ENCODE results near the gene KRT15.

Gene KRT15

DNA sequence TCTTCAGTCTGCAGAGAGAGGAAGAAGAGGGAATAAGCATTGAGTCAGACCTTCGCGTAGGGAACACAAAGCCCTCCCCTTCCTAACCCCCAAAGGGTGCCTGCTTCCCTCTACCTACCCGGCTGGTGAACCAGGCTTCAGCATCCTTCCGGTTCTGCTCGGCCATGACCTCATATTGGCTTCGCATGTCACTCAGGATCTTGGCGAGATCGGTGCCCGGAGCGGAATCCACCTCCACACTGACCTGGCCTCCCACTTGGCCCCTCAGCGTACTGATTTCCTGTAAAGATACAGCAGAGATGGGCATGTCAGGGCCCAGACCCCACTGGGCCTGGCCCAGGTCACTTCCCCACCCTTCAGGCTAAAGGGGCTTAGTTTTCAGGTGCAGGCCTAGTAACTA is 5.6 kb upstream of the KRT15 start:
- H3K4me3 ChIP-seq (ENCODE audit: low read length), result no peak overlapping the region
- no peak for DNase-seq (ENCODE audit: low read depth)
- TF ChIP-seq, protein P1, sequence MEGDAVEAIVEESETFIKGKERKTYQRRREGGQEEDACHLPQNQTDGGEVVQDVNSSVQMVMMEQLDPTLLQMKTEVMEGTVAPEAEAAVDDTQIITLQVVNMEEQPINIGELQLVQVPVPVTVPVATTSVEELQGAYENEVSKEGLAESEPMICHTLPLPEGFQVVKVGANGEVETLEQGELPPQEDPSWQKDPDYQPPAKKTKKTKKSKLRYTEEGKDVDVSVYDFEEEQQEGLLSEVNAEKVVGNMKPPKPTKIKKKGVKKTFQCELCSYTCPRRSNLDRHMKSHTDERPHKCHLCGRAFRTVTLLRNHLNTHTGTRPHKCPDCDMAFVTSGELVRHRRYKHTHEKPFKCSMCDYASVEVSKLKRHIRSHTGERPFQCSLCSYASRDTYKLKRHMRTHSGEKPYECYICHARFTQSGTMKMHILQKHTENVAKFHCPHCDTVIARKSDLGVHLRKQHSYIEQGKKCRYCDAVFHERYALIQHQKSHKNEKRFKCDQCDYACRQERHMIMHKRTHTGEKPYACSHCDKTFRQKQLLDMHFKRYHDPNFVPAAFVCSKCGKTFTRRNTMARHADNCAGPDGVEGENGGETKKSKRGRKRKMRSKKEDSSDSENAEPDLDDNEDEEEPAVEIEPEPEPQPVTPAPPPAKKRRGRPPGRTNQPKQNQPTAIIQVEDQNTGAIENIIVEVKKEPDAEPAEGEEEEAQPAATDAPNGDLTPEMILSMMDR (conservative IDR thresholded peaks at IDR 0.05; ENCODE audit: low read length), result no peak

- TF ChIP-seq, protein P1 (conservative IDR thresholded peaks at IDR 0.05; ENCODE audit: low read length), result no peak
- no peak for DNase-seq (ENCODE audit: low read depth)
- H3K4me3 ChIP-seq (ENCODE audit: low read length), result no peak overlapping the region
Observed at GRCh38 chr17:41523787-41524186, 5.1 kb upstream of the KRT15 start.

GRCh38 chr17:41523225-41523593 is 4.5 kb upstream of the KRT15 start:
- no peak for DNase-seq (ENCODE audit: low read depth)

DNA sequence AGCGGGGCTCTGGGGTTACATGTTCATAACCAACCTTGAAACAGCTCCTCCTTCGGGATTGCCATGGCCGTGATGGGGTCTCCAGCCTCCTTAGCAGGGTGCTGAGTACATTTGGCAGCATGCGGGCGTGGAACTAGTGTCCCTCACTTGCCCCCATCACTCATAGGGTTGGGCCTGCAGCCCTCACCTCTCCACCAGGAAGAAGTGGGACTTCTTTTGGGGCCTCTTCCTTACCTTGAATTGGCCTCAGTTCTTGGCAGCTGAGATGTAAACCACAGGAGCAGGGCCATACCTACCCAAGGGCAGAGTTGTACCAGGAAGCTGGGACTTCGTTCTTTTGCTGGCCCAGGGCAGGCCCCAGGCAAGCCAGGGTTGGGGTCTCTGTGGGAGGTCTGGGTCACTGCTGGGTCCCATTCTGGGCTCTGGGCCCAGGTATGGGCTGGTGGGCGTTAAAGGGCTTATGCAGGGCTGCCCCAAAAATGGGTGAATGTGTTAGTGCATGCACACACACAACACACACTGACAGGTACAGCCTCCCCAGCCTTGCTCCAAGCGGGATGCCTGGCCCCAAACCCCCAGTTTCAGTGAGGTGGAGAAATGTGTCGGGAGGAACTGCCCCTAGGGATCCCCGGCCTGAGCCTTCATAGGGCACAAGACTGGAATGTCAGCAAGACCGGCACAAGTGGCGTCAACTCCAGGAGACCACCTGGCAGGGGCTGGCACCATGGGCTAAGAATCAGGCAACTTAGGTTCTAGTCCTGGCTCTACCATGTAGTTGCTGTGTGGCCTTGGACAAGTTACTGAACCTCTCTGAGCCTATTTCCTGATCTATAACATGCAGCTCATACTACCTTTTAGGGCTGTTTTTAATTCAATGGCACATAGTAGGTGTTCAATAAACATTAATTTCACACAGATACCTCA is 3.9 kb upstream of the KRT15 start:
- TF ChIP-seq, protein P1 (conservative IDR thresholded peaks at IDR 0.05; ENCODE audit: low read length), result no peak
- no peak for DNase-seq (ENCODE audit: low read depth)
- H3K4me3 ChIP-seq (ENCODE audit: low read length), result no peak overlapping the region

More at GRCh38 chr17:41523225-41523593, 4.5 kb upstream of the KRT15 start:
- TF ChIP-seq, protein P1 (conservative IDR thresholded peaks at IDR 0.05; ENCODE audit: low read length), result no peak
- H3K4me3 ChIP-seq (ENCODE audit: low read length), result no peak overlapping the region

DNA sequence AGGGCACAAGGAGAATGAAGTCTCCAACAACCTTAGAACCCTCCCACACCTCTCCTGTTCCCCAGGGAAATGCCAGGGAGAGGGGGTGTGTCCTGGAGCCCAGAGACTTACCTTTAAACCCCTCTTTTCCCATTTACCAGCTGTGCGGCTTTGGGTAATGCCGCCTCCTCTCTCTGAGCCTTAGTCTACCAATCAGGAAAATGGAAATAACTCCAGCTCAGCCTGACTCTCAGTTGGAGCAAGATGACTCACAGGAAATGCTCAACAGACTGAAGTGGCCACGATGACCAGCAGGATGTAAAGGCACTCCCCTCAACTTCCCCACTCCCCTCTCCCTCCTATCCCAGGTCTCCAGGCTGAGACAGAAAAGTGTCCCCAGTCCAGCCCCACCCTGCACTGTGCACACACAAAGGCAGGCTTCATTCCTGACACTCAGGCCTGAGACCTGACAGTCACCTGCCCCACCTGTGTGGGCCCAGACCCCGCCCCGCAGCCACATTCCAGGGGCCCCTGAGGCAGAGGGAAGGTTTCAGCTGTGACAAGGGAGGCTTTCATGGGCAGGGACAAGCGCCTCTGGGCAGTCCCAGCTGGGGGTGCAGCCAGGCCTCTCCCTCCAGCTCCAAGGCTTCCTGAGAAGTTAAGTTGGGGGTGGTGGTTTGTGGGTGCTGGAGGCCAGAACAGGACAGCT is 3.0 kb upstream of the KRT15 start:
- TF ChIP-seq, protein P1 (conservative IDR thresholded peaks at IDR 0.05; ENCODE audit: low read length), result peak; percentile 2; the same call in 1 of the 2 replicates
- no peak overlapping the region for H3K4me3 ChIP-seq (ENCODE audit: low read length)
- DNase-seq (ENCODE audit: low read depth), result peak; percentile 73

DNA sequence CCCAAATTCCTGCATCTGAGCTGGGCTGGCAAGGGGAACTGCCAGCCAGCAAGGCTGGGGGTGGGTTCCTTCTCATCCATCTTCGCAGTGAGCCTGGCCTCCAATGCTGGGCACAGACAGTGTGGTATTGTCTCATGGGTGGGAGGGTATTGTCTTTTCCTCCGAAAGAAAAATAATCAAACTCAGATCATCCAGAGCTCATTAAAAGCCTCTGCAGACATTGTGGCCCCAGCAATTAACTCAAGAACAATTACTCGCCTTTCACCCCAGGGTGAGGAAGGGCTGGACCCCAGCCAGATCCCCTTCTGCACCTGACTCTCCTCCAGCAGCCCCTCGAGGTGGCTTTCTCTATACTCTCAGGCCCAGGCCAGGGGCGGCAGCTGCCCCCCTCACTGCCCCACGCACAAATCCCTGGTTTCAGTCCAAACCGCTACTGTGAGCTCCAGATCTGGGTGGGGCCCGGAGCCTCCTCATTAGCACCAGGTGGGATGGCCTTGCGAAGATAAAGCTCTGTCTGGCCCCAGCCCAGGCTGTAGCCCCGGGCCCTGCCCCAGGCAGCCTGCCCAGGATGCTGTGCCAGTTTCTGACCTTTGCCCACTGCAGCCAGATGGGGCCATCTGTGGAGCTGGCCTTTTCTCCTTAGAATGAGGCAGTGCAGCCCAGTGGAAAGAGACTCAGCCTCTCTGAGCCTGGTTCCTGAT is 2.3 kb upstream of the KRT15 start:
- TF ChIP-seq, protein P1 (conservative IDR thresholded peaks at IDR 0.05; ENCODE audit: low read length), result no peak
- no peak for DNase-seq (ENCODE audit: low read depth)
- no peak overlapping the region for H3K4me3 ChIP-seq (ENCODE audit: low read length)
